ENCODE measurements around the gene KPTN. TPM values are rescaled to one million over a fixed set of nuclear protein-coding genes. Genes with fewer than 3 reads are reported as not detected.

The KPTN gene
- total and polyA plus RNA-seq, 2 of the 13 experiments (the other 11 are each of a cell fraction or from before 2014, with no cell fraction given): 9.1 to 13.3 TPM

GRCh38 chr19:47430041-47430802 is 53.8 kb downstream of the KPTN start (continued):
- TF ChIP-seq ZBTB4 (CRISPR knock-in tag; IDR thresholded peaks at IDR 0.05; ENCODE audit: borderline replicate concordance) (no peak), ZNF644 (CRISPR knock-in tag; IDR thresholded peaks at IDR 0.05; ENCODE audit: low read depth) (no peak), ZNF747 (CRISPR knock-in tag; IDR thresholded peaks at IDR 0.05; ENCODE audit: borderline replicate concordance) (0 out of 2 replicates have a peak, but pooled peaks have one; percentile 30), CREBL2 (CRISPR knock-in tag; IDR thresholded peaks at IDR 0.05; ENCODE audit: borderline replicate concordance) (peak; percentile 86; the same call in 1 of the 2 replicates), AKAP8 (CRISPR knock-in tag; IDR thresholded peaks at IDR 0.05) (0 out of 2 replicates have a peak, but pooled peaks have one; percentile 40), ZFP91 (CRISPR knock-in tag; IDR thresholded peaks at IDR 0.05; ENCODE audit: borderline replicate concordance) (peak; percentile 52; the same call in 1 of the 2 replicates), ZNF784 (CRISPR knock-in tag; IDR thresholded peaks at IDR 0.05; ENCODE audit: borderline replicate concordance) (0 out of 2 replicates have a peak, but pooled peaks have one; percentile 69), ZNF510 (CRISPR knock-in tag; IDR thresholded peaks at IDR 0.05; ENCODE audit: low read depth) (0 out of 2 replicates have a peak, but pooled peaks have one; percentile 43), PHF8 (CRISPR knock-in tag; IDR thresholded peaks at IDR 0.05) (peak; percentile 49), UBTF (CRISPR knock-in tag; IDR thresholded peaks at IDR 0.05) (peak; percentile 93), THAP9 (CRISPR knock-in tag; IDR thresholded peaks at IDR 0.05; ENCODE audit: borderline replicate concordance) (peak; percentile 45; the same call in 1 of the 2 replicates), ETV5 (CRISPR knock-in tag; IDR thresholded peaks at IDR 0.05; ENCODE audit: borderline replicate concordance) (peak; percentile 47; the same call in 1 of the 2 replicates)
